K562 (cell line): ENCODE data around the gene SCLY. TPM values are rescaled to one million over a fixed set of nuclear protein-coding genes. Genes with fewer than 3 reads are reported as not detected.

Source experiments
- BCOR ChIP-seq: fragments of 450-650 bp; IDR thresholded peaks from 2 replicates; pipeline ENCODE4 v1.6.1; 2016
- E4F1 ChIP-seq: fragments of 250-450 bp; sonication (Bioruptor Pico); IDR thresholded peaks from 2 replicates; pipeline ENCODE4 v1.5.0; 2021; ENCODE audit warnings: mild to moderate bottlenecking, borderline replicate concordance
- FOS ChIP-seq: IDR thresholded peaks from 3 replicates; pipeline ENCODE4 v1.6.1; 2011; ENCODE audit not compliant: insufficient read length; ENCODE audit errors: extremely low read depth
- HNRNPLL ChIP-seq: fragments of 200-400 bp; formaldehyde crosslinking; IDR thresholded peaks from 2 replicates; pipeline ENCODE4 v1.6.1; 2017; ENCODE audit warnings: low read length, low read depth, mild to moderate bottlenecking; ENCODE audit not compliant: poor library complexity, severe bottlenecking
- NFYB ChIP-seq: IDR thresholded peaks from 2 replicates; pipeline ENCODE4 v1.6.1; 2011; ENCODE audit warnings: mild to moderate bottlenecking, moderate library complexity; ENCODE audit not compliant: insufficient read length; ENCODE audit errors: extremely low read depth
- POLR2AphosphoS5 ChIP-seq: IDR thresholded peaks from 2 replicates; pipeline ENCODE4 v1.6.1; 2011; ENCODE audit warnings: mild to moderate bottlenecking, low read depth, low read length, moderate library complexity; ENCODE audit not compliant: control insufficient read depth, insufficient read depth
- REST ChIP-seq, 2 experiments: fragments of 450-650 bp; formaldehyde crosslinking in 1 of 2; IDR thresholded peaks; 2 replicates each; pipeline versions ENCODE4 v1.4.0 to v1.6.1; 2014 to 2020; ENCODE audit warnings: mild to moderate bottlenecking in 2 of 2, borderline replicate concordance in 1 of 2, low read depth in 1 of 2
- ZBTB8A ChIP-seq: fragments of 450-650 bp; IDR thresholded peaks from 2 replicates; pipeline ENCODE4 v1.6.1; 2018; ENCODE audit warnings: mild to moderate bottlenecking, moderate library complexity; ENCODE audit not compliant: partially characterized antibody
- ZNF277 ChIP-seq: fragments of 250-450 bp; sonication (Bioruptor Pico); IDR thresholded peaks from 2 replicates; pipeline ENCODE4 v1.8.0; 2022; ENCODE audit warnings: inconsistent platforms, mild to moderate bottlenecking, moderate library complexity, borderline replicate concordance
- ZNF431 ChIP-seq: sonication (generic); formaldehyde crosslinking; IDR thresholded peaks from 2 replicates; pipeline ENCODE4 v1.8.0; 2022; ENCODE audit warnings: mild to moderate bottlenecking, missing genetic modification reagents
- ZNF551 ChIP-seq: fragments of 250-450 bp; sonication (Bioruptor Pico); IDR thresholded peaks from 2 replicates; pipeline ENCODE4 v1.5.0; 2021; ENCODE audit warnings: mild to moderate bottlenecking, moderate library complexity
- polyA plus RNA-seq, 8 experiments: library from polyadenylated mRNA; depleted of rRNA in 4 of 8; stranded (reverse) in 5 of 8; unstranded in 3 of 8; fragments of >200 nt; fragmentation: Nextera tagmentation in 2 of 8; fragmentation: Illumina TruSeq in 1 of 8; extraction: Ambion mirVana in 2 of 8; extraction: Trizol in 1 of 8; gene quantifications; 2 replicates each; pipeline versions ENCODE4 v1.2.1 to v1.2.3, GENCODE V29; 2011 to 2014; ENCODE audit warnings: inconsistent platforms in 1 of 8, missing spikeins in 1 of 8
- total RNA-seq, 7 experiments: library from RNA; depleted of rRNA in 6 of 7; stranded (reverse); fragments of >200 nt in 6 of 7; fragmentation: Illumina TruSeq in 2 of 7; extraction: Trizol in 2 of 7; gene quantifications; 2 replicates each; pipeline versions ENCODE4 v1.2.1 to v1.2.3, GENCODE V29; 2011 to 2021; ENCODE audit warnings: low replicate concordance in 1 of 7
- TF ChIP-seq, protein P1 (sequence below): fragments of 250-450 bp; sonication (Bioruptor Pico); IDR thresholded peaks from 2 replicates; pipeline ENCODE4 v1.5.0; 2020; ENCODE audit warnings: mild to moderate bottlenecking, borderline replicate concordance

SCLY gene
- total and polyA plus RNA-seq, 9 of the 15 experiments (the other 6 are each of a cell fraction or from before 2014, with no cell fraction given): 2.6 to 32.2 (median 21.1) TPM

DNA sequence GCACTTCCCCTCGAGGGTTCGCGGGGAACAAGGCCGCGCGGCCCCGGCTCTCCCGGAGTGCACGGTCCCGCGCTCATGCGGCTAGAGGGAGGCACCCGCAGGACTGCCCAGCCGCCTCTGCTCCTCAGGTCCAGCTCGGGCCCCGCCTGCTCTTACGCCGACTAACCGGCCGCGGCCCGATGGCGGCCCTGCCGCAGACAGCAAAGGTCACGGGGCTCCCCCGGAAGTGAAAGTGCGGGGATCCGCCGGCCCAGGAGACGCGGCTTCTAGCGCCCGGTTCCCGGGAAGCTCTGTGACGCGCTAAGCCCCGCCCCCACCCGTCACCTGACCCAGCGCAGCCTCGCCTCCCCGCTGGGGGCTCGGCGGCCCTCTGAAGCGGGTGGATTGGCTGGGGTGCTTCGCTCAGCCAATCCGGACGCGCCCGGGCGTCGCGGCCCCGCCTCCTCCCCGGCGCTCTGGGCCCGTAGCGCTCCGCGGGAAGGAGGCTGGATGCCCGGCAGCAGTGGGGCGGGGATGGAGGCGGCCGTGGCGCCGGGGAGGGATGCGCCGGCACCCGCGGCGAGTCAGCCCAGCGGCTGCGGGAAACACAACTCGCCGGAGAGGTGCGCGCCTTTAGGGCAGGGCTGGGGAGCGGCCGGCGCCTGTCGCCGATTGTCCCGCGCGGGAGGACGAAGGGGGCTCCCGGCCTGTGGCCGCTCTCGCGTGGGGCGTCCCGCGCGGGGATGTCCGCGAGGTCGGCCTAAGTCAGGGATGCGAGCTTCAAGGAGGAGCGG is at the start of gene SCLY (continued):
- no peak for TF ChIP-seq E4F1 (CRISPR knock-in tag)
- TF ChIP-seq ZNF277: no peak
- TF ChIP-seq, protein P1, sequence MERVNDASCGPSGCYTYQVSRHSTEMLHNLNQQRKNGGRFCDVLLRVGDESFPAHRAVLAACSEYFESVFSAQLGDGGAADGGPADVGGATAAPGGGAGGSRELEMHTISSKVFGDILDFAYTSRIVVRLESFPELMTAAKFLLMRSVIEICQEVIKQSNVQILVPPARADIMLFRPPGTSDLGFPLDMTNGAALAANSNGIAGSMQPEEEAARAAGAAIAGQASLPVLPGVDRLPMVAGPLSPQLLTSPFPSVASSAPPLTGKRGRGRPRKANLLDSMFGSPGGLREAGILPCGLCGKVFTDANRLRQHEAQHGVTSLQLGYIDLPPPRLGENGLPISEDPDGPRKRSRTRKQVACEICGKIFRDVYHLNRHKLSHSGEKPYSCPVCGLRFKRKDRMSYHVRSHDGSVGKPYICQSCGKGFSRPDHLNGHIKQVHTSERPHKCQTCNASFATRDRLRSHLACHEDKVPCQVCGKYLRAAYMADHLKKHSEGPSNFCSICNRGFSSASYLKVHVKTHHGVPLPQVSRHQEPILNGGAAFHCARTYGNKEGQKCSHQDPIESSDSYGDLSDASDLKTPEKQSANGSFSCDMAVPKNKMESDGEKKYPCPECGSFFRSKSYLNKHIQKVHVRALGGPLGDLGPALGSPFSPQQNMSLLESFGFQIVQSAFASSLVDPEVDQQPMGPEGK (CRISPR knock-in tag): no peak
- TF ChIP-seq HNRNPLL: peak; percentile 40
- peak; percentile 67 for TF ChIP-seq POLR2AphosphoS5
- TF ChIP-seq ZBTB8A: no peak
- TF ChIP-seq NFYB: peak; percentile 47
- peak; percentile 61 for TF ChIP-seq FOS
- TF ChIP-seq BCOR: no peak
- TF ChIP-seq ZNF551 (CRISPR knock-in tag): no peak
- TF ChIP-seq ZNF431 (CRISPR knock-in tag): no peak
- peak; percentile 71 for TF ChIP-seq REST (IDR thresholded peaks at IDR 0.05; ENCODE audit: borderline replicate concordance)
- TF ChIP-seq REST (CRISPR knock-in tag; IDR thresholded peaks at IDR 0.05; ENCODE audit: low read depth): no peak
